Caco-2 (cell line): ENCODE measurements around the gene RABGAP1L. TPM values are rescaled to one million over a fixed set of nuclear protein-coding genes. Genes with fewer than 3 reads are reported as not detected.

ENCODE experiments used
- BruUV-seq: library from RNA; stranded (reverse); fragments of 400-500 nt; replicated peaks from 2 replicates; lab custom pipeline; 2021; lab: Mats Ljungman, UMichigan
- CTCF ChIA-PET: fragments of 300-600 bp; sonication (Branson Sonifier 250); formaldehyde crosslinking; loops from one replicate; lab custom pipeline; 2022; ENCODE audit warnings: antibody characterized with exemption; lab: Charles Lee
- POLR2A ChIA-PET: fragments of 300-600 bp; sonication (Branson Sonifier 250); formaldehyde crosslinking; loops from one replicate; lab custom pipeline; 2022; ENCODE audit warnings: antibody characterized with exemption; lab: Charles Lee
- DNase-seq, 2 experiments: peaks; one replicate each; pipeline versions ENCODE4 v3.0.0 to v3.0.0-alpha.2; 2020 to 2022
- H3K27me3 ChIP-seq: replicated peaks from 2 replicates; pipeline ENCODE4 v1.6.0; 2011; ENCODE audit warnings: low read length; ENCODE audit not compliant: control insufficient read depth, insufficient read depth
- H3K36me3 ChIP-seq: 2 replicates; pipeline ENCODE4 v1.5.1; 2011; ENCODE audit warnings: low read length; ENCODE audit not compliant: control insufficient read depth, insufficient read depth
- H3K4me1 ChIP-seq: fragments of 250-450 bp; sonication (Bioruptor Pico); 2 replicates; pipeline ENCODE4 v1.5.1; 2020; ENCODE audit warnings: mild to moderate bottlenecking
- H3K4me3 ChIP-seq: 2 replicates; pipeline ENCODE4 v1.5.1; 2011; ENCODE audit warnings: low read depth, mild to moderate bottlenecking, control low read depth, low read length
- H3K9me3 ChIP-seq: fragments of 250-450 bp; sonication (Bioruptor Pico); 2 replicates; pipeline ENCODE4 v1.5.1; 2020; ENCODE audit warnings: mild to moderate bottlenecking, moderate library complexity
- H3K27ac Mint-ChIP-seq: one replicate; pipeline ENCODE4 v1.8.0; 2022; ENCODE audit warnings: mixed read lengths; ENCODE audit not compliant: unreplicated experiment
- H3K27me3 Mint-ChIP-seq: one replicate; pipeline ENCODE4 v1.8.0; 2022; ENCODE audit warnings: mixed read lengths; ENCODE audit not compliant: insufficient read depth, unreplicated experiment
- H3K36me3 Mint-ChIP-seq: one replicate; pipeline ENCODE4 v1.8.0; 2022; ENCODE audit warnings: mild to moderate bottlenecking, mixed read lengths; ENCODE audit not compliant: insufficient read depth, unreplicated experiment
- H3K4me1 Mint-ChIP-seq: one replicate; pipeline ENCODE4 v1.8.0; 2022; ENCODE audit warnings: low read depth, mixed read lengths; ENCODE audit not compliant: unreplicated experiment
- H3K4me3 Mint-ChIP-seq: one replicate; pipeline ENCODE4 v1.8.0; 2022; ENCODE audit warnings: mild to moderate bottlenecking, moderate library complexity, mixed read lengths; ENCODE audit not compliant: unreplicated experiment
- H3K9me3 Mint-ChIP-seq: one replicate; pipeline ENCODE4 v1.8.0; 2022; ENCODE audit warnings: mixed read lengths; ENCODE audit not compliant: unreplicated experiment
- intact Hi-C: fragments of 100-400 bp; cut with micrococcal nuclease; formaldehyde crosslinking; loops from one replicate; pipeline ENCODE4 v1.10.0; 2022; ENCODE audit not compliant: unreplicated experiment
- total RNA-seq: library from RNA; stranded (reverse); gene quantifications from 2 replicates; pipeline ENCODE4 v1.2.3, GENCODE V29; 2022
- TF ChIP-seq, protein P1 (sequence below), 2 experiments: fragments of 200-600 bp in 1 of 2; IDR thresholded peaks; 1 replicate in 1 of 2; 2 replicates in 1 of 2; pipeline versions ENCODE4 v1.5.1 to v1.8.0; 2011 to 2022; ENCODE audit warnings: antibody characterized with exemption in 1 of 2, control low read depth in 1 of 2, inconsistent platforms in 1 of 2, low read depth in 1 of 2, low read length in 1 of 2, mild to moderate bottlenecking in 1 of 2, moderate library complexity in 1 of 2; ENCODE audit not compliant: insufficient read depth in 1 of 2, severe bottlenecking in 1 of 2, unreplicated experiment in 1 of 2

The RABGAP1L gene
- total RNA-seq, 1 experiment from 2014 or later: 20.3 TPM

DNA sequence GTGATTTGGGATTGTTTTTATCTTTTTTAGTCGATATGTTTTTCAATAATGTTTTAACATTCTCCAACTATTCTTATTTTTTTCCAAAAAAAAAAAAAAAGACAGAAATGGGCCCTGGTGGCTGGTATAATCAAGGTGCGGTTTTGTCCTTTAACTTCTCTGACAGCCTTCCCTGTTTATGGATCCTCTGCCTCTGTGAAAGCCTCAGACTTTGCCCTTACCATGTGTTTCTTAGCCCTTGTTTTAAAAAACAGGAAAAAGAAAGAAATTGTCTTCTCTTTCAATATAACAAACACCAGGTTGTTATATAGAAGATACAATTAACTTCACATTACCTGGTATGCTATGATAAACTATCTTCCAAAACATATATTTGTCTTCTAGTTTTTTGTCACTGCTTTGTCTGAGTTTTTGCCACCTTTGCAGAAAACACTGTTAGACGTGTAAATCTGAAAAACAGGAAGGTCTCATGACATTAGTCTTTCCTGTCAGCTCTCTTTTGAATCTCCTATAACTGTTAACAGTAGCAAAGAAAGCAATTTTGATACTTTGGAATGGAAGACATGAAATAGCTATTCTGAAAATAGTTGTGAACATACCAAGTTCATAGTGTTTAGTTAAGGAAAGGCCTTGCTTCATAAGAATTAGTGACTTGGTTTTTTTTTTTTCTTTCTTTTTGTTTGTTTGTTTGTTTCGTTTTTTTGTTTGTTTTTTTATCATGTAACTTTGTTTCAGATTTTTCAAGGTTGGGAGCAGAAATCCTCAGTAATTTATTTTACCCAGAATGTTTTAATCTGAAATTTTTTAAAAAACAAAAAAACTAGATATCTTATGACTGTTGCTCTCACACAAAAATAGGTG is 808.8 kb downstream of the RABGAP1L start:
- no peaks in the 10 kb centered on the region for H3K27me3 Mint-ChIP-seq
- no peaks in the 10 kb centered on the region for H3K36me3 ChIP-seq
- BruUV-seq: no TSS peak
- TF ChIP-seq, protein P1, sequence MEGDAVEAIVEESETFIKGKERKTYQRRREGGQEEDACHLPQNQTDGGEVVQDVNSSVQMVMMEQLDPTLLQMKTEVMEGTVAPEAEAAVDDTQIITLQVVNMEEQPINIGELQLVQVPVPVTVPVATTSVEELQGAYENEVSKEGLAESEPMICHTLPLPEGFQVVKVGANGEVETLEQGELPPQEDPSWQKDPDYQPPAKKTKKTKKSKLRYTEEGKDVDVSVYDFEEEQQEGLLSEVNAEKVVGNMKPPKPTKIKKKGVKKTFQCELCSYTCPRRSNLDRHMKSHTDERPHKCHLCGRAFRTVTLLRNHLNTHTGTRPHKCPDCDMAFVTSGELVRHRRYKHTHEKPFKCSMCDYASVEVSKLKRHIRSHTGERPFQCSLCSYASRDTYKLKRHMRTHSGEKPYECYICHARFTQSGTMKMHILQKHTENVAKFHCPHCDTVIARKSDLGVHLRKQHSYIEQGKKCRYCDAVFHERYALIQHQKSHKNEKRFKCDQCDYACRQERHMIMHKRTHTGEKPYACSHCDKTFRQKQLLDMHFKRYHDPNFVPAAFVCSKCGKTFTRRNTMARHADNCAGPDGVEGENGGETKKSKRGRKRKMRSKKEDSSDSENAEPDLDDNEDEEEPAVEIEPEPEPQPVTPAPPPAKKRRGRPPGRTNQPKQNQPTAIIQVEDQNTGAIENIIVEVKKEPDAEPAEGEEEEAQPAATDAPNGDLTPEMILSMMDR (IDR thresholded peaks at IDR 0.05; ENCODE audit: insufficient read depth in 1 of 2, low read depth in 1 of 2, low read length in 1 of 2, severe bottlenecking in 1 of 2, unreplicated experiment in 1 of 2): no peak
- H3K27ac Mint-ChIP-seq: no peak overlapping the region
- no peaks in the 10 kb centered on the region for H3K27me3 ChIP-seq
- peaks cover 30% of the 10 kb centered on the region for H3K4me1 Mint-ChIP-seq
- ChIA-PET POLR2A (no interaction called here), CTCF (no interaction called here)
- no peak for DNase-seq
- no peaks in the 10 kb centered on the region for H3K36me3 Mint-ChIP-seq
- H3K9me3 ChIP-seq: no peaks in the 10 kb centered on the region
- no peak overlapping the region for H3K4me3 Mint-ChIP-seq
- peaks cover 33% of the 10 kb centered on the region for H3K4me1 ChIP-seq
- H3K4me3 ChIP-seq: no peak overlapping the region
- intact Hi-C loops: no loop called here
- H3K9me3 Mint-ChIP-seq: no peaks in the 10 kb centered on the region

DNA sequence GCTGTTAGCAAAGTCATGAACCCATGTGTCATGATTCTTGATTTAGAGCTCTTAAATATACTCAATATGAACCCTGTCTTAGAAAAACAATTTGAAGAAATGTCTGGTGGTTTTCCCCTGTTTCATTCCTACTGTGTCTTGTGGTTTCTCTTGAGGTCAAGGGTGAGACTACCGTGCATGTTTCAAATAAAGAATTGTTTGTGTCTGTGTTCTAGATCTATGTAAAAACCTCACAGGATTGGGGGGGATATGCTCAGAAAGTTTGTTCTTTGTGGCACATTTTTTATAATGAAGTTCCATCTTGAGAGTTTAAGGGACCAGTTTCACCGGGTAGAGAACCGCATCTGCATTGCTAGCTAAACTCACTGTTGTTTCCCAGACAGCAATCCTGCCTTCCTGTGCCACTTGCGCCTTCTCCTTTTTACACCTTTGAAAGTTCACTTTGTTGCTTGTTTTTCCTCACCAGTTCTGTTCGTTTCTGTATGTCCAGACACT is 809.5 kb downstream of the RABGAP1L start:
- DNase-seq: no peak
- intact Hi-C loops: no loop called here
- no peaks in the 10 kb centered on the region for H3K9me3 ChIP-seq
- no TSS peak for BruUV-seq
- H3K36me3 ChIP-seq: no peaks in the 10 kb centered on the region
- TF ChIP-seq, protein P1 (IDR thresholded peaks at IDR 0.05; ENCODE audit: insufficient read depth in 1 of 2, low read depth in 1 of 2, low read length in 1 of 2, severe bottlenecking in 1 of 2, unreplicated experiment in 1 of 2): no peak
- Mint-ChIP-seq H3K4me1 (peaks cover 30% of the 10 kb centered on the region), H3K27ac (no peak overlapping the region), H3K27me3 (no peaks in the 10 kb centered on the region), H3K4me3 (no peak overlapping the region), H3K9me3 (no peaks in the 10 kb centered on the region), H3K36me3 (no peaks in the 10 kb centered on the region)
- ChIA-PET CTCF (no interaction called here), POLR2A (no interaction called here)
- peaks cover 33% of the 10 kb centered on the region for H3K4me1 ChIP-seq
- H3K27me3 ChIP-seq: no peaks in the 10 kb centered on the region
- no peak overlapping the region for H3K4me3 ChIP-seq

DNA sequence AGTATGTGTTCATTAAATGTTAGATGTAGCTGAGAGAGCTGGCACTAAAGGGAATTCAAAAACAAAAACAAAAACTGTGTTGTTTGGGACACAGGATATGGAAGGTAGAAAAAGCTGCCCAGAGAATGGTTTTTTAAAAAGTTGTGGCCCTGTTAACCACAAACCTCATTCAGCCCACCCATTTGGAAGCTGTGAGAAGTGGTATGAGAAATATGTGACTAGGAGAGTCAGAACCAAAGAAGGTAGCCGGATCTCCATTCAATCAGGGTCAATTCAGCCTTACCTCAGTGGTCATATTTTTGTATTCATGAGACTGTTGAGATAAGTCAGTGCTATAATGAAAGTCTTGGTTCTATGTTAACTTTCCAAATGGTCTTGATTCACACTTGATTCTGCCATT is 810.7 kb downstream of the RABGAP1L start:
- DNase-seq: no peak
- H3K4me3 ChIP-seq: no peak overlapping the region
- H3K4me1 ChIP-seq: peaks cover 23% of the 10 kb centered on the region
- Mint-ChIP-seq H3K9me3 (no peaks in the 10 kb centered on the region), H3K27me3 (no peaks in the 10 kb centered on the region), H3K4me1 (peaks cover 20% of the 10 kb centered on the region), H3K4me3 (no peak overlapping the region), H3K36me3 (no peaks in the 10 kb centered on the region), H3K27ac (no peak overlapping the region)
- H3K36me3 ChIP-seq: no peaks in the 10 kb centered on the region
- H3K27me3 ChIP-seq: no peaks in the 10 kb centered on the region
- CTCF ChIA-PET: no interaction called here
- POLR2A ChIA-PET: no interaction called here
- no peaks in the 10 kb centered on the region for H3K9me3 ChIP-seq
- BruUV-seq: no TSS peak
- TF ChIP-seq, protein P1 (IDR thresholded peaks at IDR 0.05; ENCODE audit: insufficient read depth in 1 of 2, low read depth in 1 of 2, low read length in 1 of 2, severe bottlenecking in 1 of 2, unreplicated experiment in 1 of 2): no peak
- intact Hi-C loops: no loop called here
